Tongue (tissue), 2 donors: ENCODE data around the gene ZDHHC7. TPM values are rescaled to one million over a fixed set of nuclear protein-coding genes. Genes with fewer than 3 reads are reported as not detected.
A peak's percentile ranks its signal among the peaks of the same experiment; 100 is the strongest.

Experiments used
- DNase-seq: peaks from one replicate; pipeline ENCODE4 v3.0.0-alpha.2; 2015
- total RNA-seq: library from RNA; depleted of rRNA; stranded (reverse); fragments of >200 nt; gene quantifications from one replicate; pipeline ENCODE4 v1.2.3, GENCODE V29; 2014

Gene ZDHHC7
- total RNA-seq, 1 donor from 2014 or later = 42.7 TPM

DNA sequence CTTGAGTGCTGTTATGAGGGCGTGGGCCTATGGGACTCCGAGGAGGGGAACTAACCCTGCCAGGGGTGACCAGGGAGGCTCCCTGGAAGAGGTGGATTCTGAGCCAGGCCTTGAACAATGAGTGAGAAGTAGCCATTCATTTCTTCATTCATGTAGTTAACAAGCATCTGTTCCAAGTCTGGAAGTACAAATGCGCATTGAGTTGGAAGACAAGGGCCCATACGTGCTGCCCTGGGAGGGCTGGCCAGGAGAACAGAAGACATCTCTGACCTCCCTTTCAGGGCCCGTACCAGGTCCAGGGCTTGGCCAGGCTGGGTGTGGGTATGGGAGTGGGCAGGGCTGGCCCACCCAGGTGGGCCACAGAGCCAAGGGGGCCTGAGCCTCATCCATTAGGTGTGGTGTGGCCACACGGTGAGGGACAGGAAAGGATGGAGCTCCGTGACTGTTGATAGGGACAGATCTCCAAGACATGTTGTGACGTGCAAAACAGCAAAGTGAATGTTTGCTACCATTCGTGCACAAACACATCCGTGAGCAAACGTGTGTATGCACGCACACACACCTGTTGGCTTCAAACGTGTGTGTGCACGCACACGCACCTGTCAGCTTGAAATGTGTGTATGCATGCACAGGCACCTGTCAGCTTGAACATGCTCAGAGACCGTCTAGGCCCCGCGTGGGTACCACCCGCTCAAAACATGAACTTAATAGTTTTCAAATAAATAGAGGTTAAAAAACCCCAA, 46.8 kb downstream of the ZDHHC7 start:
- DNase-seq = no peak

DNA sequence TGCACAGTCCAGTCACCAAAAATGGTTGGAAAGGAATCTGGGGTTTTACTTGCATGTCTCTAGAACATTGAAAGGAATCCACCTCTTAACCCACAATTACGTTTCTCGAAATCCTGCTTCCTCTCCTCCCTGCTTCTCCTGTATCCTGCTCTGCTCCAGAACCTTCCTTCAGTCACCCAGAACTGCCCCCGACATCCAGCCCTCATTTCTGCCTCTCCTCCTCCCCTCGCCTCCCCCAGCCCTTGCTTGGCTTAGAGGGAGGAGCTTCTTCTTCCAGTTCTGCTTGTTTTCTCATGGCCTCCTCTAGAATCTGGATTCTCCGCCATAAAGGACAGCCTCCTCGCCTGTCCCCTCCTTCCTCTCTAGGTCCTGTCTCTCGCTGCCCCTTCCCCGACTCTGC, 48.3 kb downstream of the ZDHHC7 start:
- DNase-seq = no peak

- DNase-seq = no peak
Measured at GRCh38 chr16:84960942-84961341, 50.4 kb downstream of the ZDHHC7 start.

- no peak for DNase-seq
Measured at GRCh38 chr16:84959784-84960417, 51.4 kb downstream of the ZDHHC7 start.

DNA sequence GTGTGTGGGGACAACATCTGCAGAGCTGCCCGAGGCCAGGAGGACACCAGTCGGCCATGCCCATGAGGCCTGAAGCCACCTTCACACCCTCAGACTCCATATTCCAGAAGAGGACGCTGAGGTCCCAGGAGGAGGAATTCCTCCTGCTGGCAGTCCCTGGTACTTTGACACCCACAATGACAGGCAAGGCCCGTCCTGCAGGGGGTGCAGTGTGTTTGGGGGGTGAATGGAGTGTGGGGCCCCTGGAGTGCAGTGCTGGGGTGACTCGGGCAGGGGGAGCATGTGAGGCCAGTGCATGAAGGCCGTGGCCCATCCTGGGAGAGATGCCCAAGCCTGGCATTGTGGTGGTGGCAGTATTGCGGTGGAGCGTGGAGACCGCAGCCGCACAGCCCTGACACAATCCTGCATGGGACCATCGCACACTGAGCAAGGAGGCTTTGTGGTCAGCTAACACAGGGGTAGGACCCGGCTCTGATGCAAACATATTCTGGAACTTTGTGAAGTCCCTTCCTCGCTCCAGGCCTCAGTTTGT, 52.2 kb downstream of the ZDHHC7 start:
- DNase-seq = no peak

DNA sequence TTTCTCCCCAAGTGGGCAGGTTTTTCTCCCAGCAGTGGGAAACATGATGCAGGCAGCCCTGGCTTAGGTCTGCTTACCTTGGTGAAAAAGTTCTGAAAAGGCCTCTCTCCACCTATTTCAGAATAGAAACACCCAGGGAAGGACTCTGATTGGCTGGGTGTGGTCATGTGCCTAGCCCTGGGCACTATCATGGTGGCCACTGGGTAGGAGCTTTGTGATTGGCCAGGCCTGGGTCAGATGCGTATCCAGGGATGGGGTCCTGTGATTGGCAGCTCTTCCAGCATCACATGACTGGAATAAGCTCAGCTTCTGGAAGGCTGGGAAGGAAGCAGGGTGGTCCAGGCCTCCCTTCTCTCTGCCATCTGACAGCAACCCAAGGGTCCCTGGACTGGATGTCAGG, 53.5 kb downstream of the ZDHHC7 start:
- no peak for DNase-seq

GRCh38 chr16:84957192-84957591, 54.1 kb downstream of the ZDHHC7 start:
- DNase-seq = no peak

GRCh38 chr16:84955427-84955826, 55.9 kb downstream of the ZDHHC7 start:
- no peak for DNase-seq

DNA sequence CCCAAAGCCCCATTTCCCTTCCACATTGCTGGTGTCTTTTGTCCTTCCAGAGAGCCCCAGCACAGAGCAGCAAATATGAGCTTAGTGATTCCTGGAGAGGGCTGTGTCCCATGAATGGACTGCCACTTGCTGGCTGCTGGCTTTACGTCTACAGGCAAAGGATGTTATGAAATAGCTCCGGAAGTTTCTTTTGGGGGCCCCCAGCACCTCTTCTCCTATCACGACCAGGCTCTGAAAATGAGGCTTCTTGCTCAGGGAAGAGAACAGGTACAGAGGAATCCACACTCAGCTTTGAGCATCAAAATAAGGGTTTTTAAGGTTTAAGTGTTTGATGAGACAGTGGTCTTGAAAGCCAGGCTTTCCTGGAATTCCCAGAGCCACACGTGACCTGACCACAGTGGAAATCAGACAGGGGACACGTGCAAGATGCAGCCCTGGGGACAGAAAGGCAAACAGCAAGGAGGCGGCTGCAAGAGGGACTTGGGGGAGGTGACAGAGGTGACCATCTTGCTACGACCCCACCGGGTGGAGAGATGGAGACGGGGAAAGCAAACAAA, 58.1 kb downstream of the ZDHHC7 start:
- no peak for DNase-seq

DNA sequence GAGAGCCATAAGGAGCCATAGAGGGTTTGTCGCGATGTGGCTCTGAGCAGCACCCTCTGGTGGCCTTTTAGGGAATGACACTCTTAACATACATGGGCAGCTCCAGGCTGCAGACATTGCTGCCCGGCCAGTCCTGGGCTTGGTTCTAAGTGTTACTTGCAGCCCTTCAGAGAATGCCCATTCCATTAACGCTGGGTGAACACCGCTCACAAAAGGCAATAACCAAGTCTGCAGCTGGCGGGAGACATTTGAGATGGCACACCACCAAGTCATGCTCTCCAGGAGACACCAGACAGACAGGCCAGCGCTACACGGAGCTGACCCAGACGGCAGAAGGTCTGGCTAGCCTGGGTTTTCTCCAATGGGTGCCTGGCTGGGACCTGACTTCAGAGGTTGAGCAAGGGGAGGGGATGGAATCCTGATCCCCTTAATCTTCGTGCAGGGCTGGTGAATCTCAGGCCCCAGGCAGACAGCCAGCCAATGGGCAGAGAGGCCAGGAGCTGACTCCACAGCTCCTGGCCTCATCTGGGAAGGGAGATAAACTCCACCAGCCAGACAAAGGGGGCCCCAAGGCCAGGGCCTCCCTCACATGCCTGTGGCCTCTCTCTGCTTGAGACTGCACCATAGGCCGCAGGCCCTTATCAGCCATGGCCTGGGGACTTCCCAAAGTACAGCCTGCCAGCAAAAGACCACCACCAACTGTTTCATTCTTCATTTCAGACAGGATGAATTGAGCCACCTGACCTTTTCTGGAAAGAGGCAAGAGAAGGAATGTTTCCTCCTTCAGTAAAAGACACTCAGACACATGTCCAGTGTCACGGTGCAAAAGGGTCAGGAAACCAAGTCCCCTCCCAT, 58.8 kb downstream of the ZDHHC7 start:
- DNase-seq = peak; percentile 94

GRCh38 chr16:84950906-84951305, 60.4 kb downstream of the ZDHHC7 start:
- no peak for DNase-seq

DNA sequence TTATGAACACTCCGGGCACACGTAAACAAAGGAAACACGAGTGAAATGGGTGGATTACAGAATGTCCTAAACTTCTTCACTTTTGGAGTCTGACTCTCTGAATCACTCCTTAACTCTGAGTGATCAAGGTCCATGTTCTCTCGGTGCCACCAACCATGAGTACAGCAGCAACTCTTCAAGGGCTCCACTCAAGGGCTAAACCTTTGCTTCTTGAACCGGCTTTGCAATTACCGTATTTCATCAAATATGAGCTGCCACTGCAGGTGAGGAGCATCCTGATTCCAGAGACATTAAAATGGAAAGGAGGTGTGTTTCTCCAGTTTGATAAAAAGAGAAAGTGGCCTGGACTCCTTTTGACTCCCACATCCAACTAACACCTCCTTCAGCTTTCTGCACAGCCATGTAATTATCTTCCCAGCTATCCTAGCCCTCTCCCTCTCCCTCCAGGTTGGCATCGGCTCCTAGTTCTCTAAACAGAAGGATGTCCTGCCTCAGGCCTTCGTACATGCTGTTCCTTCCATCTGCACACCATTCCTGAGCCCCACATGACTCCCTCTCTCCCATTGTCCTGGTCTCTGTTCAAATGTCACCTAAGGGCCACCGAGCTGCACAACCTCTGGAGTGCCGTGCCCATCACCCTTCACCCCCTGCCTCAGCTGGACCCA, 61.4 kb downstream of the ZDHHC7 start:
- no peak for DNase-seq

DNA sequence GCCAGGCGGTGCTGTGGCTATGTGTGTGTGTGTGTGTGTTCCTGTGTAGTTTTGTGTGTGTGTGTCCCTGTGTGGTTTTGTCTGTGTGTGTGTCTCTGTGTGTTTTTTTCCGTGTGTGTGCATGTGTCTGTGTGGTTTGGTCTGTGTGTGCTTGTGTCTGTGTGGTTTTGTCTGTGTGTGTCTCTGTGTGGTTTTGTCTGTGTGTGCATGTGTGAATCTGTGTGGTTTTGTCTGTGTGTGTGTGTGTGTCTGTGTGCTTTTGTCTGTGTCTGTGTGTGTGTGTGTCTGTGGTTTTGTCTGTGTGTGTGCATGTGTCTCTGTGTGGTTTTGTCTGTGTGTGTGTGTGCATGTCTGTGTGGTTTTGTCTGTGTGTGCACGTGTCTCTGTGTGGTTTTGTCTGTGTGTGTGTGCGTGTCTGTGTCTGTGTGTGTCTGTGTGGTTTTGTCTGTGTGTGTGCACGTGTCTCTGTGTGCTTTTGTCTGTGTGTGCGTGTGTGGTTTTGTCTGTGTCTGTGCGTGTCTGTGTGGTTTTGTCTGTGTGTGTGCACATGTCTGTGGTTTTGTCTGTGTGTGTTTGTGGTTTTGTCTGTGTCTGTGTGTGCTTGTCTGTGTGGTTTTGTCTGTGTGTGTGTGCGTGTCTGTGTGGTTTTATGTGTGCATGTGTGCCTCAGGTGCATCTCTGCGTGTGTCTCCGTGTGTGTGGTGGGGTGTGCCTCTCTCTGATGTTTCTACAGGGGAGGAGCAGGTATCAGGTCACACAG, 62.3 kb downstream of the ZDHHC7 start:
- no peak for DNase-seq

GRCh38 chr16:84947996-84948850, 63.1 kb downstream of the ZDHHC7 start:
- no peak for DNase-seq

- peak; percentile 39 for DNase-seq
Measured at GRCh38 chr16:84947022-84947421, 64.3 kb downstream of the ZDHHC7 start.

- no peak for DNase-seq
Measured at GRCh38 chr16:84943620-84944019, 67.7 kb downstream of the ZDHHC7 start.

- DNase-seq = no peak
Measured at GRCh38 chr16:84942786-84943185, 68.5 kb downstream of the ZDHHC7 start.

DNA sequence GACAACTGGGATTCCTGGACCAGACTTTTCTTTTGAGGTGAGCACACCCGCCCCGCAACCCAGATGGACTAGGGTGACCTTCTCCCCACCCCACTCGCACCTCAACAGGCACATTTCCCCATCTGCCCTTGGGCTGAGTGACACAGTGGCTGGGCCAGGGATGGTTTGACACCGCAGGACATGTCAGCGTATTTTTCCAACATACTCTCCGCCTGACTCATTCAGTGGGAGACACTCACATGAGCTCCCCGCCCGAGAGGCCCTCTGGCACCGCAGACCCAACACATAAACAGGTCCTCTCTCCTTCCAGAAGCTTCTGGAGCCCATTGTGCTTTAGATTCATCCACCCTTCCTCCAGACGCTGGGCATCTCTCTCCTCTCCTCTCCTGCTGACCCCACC, 69.4 kb downstream of the ZDHHC7 start:
- no peak for DNase-seq

- peak; percentile 64 for DNase-seq
Measured at GRCh38 chr16:84940670-84941551, 70.4 kb downstream of the ZDHHC7 start.
